Testis (tissue), 2 donors: ENCODE data around the gene BEST2.

Experiments used
- POLR2A ChIP-seq: fragments of 450-650 bp; IDR thresholded peaks from one replicate; pipeline ENCODE4 v1.6.1; 2017; ENCODE audit warnings: antibody characterized with exemption, mild to moderate bottlenecking, moderate library complexity
- TF ChIP-seq, protein P1 (sequence below), 3 experiments: fragments of 450-650 bp in 2 of 3; fragments of 200-600 bp in 1 of 3; sonication (generic) in 1 of 3; IDR thresholded peaks; one replicate each; pipeline ENCODE4 v1.5.1; 2016 to 2019; ENCODE audit warnings: antibody characterized with exemption in 3 of 3, mild to moderate bottlenecking in 2 of 3, moderate library complexity in 1 of 3

DNA sequence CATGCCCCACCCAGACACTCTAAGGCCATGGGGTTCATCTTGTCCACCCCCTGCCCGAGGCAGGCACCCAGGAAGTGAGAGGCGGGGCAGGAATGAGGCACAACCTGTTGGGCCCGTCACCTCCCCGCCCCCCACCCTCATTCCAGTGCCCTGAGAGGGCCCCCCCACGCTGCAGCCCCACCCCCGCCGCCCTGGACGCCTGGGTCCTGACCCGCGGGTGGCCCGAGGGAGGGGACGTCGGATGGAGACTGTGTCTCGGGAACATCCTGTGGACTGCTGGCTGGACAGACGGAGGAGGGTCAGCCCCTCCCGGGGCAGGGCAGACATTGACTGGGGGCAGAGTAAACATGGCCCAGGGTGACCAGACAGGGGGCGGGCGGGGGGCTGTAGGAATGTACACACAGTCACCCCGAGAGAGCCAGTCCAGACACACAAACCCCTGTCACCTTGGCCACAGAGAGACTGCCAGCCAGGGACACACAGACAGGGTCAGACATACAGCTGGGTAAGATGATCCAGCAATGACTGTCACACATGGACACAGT is 32.3 kb downstream of the BEST2 start:
- TF ChIP-seq, protein P1, sequence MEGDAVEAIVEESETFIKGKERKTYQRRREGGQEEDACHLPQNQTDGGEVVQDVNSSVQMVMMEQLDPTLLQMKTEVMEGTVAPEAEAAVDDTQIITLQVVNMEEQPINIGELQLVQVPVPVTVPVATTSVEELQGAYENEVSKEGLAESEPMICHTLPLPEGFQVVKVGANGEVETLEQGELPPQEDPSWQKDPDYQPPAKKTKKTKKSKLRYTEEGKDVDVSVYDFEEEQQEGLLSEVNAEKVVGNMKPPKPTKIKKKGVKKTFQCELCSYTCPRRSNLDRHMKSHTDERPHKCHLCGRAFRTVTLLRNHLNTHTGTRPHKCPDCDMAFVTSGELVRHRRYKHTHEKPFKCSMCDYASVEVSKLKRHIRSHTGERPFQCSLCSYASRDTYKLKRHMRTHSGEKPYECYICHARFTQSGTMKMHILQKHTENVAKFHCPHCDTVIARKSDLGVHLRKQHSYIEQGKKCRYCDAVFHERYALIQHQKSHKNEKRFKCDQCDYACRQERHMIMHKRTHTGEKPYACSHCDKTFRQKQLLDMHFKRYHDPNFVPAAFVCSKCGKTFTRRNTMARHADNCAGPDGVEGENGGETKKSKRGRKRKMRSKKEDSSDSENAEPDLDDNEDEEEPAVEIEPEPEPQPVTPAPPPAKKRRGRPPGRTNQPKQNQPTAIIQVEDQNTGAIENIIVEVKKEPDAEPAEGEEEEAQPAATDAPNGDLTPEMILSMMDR (IDR thresholded peaks at IDR 0.05), result no peak
- no peak for TF ChIP-seq POLR2A
